Mesenchymal stem cell (in vitro differentiated cells and primary cell): ENCODE data around the gene KLK11.

Source experiments
- DNase-seq: peaks from one replicate; pipeline ENCODE4 v3.0.0-alpha.2; 2013
- H2AFZ ChIP-seq: one replicate; pipeline ENCODE4 v1.6.1; 2013; ENCODE audit warnings: low read depth, mild to moderate bottlenecking, control low read depth, inconsistent platforms, low read length, moderate library complexity
- H2AK5ac ChIP-seq: 2 replicates; pipeline ENCODE4 v1.6.1; 2013; ENCODE audit warnings: low read length, moderate library complexity, mild to moderate bottlenecking, inconsistent platforms; ENCODE audit not compliant: severe bottlenecking
- H2BK120ac ChIP-seq: one replicate; pipeline ENCODE4 v1.6.1; 2013; ENCODE audit warnings: low read depth, mild to moderate bottlenecking, inconsistent platforms, low read length, moderate library complexity
- H2BK12ac ChIP-seq, 2 experiments: one replicate each; pipeline ENCODE4 v1.6.1; 2013; ENCODE audit warnings: inconsistent platforms in 2 of 2, low read length in 2 of 2, mild to moderate bottlenecking in 2 of 2, moderate library complexity in 2 of 2, control low read depth in 1 of 2
- H2BK15ac ChIP-seq: one replicate; pipeline ENCODE4 v1.6.1; 2013; ENCODE audit warnings: mild to moderate bottlenecking, low read depth, inconsistent platforms; ENCODE audit not compliant: poor library complexity, severe bottlenecking
- H2BK5ac ChIP-seq: 2 replicates; pipeline ENCODE4 v1.6.1; 2013; ENCODE audit warnings: low read depth, mild to moderate bottlenecking, low read length, control low read depth, inconsistent platforms; ENCODE audit not compliant: poor library complexity, severe bottlenecking
- H3K14ac ChIP-seq, 2 experiments: one replicate each; pipeline ENCODE4 v1.6.1; 2013; ENCODE audit warnings: inconsistent platforms in 2 of 2, low read length in 2 of 2, control low read depth in 1 of 2, mild to moderate bottlenecking in 1 of 2, moderate library complexity in 1 of 2
- H3K18ac ChIP-seq, 2 experiments: one replicate each; pipeline ENCODE4 v1.6.1; 2013; ENCODE audit warnings: inconsistent platforms in 2 of 2, low read length in 2 of 2, control low read depth in 1 of 2, low read depth in 1 of 2, mild to moderate bottlenecking in 1 of 2
- H3K23ac ChIP-seq, 2 experiments: one replicate each; pipeline ENCODE4 v1.6.1; 2013; ENCODE audit warnings: inconsistent platforms in 2 of 2, low read length in 2 of 2, mild to moderate bottlenecking in 2 of 2, moderate library complexity in 2 of 2, control low read depth in 1 of 2
- H3K27ac ChIP-seq: 2 replicates; pipeline ENCODE4 v1.5.1; 2013; ENCODE audit warnings: mild to moderate bottlenecking, moderate library complexity, low read length, control low read depth, inconsistent platforms; ENCODE audit not compliant: poor library complexity, severe bottlenecking
- H3K27me3 ChIP-seq, 2 experiments: 2 replicates each; pipeline versions ENCODE4 v1.6.1 to v1.7.0; 2013; ENCODE audit warnings: low read length in 2 of 2, mild to moderate bottlenecking in 2 of 2, moderate library complexity in 2 of 2, control low read depth in 1 of 2, inconsistent platforms in 1 of 2; ENCODE audit not compliant: control insufficient read depth in 1 of 2, insufficient read depth in 1 of 2
- H3K36me3 ChIP-seq, 2 experiments: 2 replicates each; pipeline versions ENCODE4 v1.6.1 to v1.7.0; 2013; ENCODE audit warnings: low read length in 2 of 2, control low read depth in 1 of 2, inconsistent platforms in 1 of 2, low read depth in 1 of 2, mild to moderate bottlenecking in 1 of 2; ENCODE audit not compliant: insufficient read depth in 2 of 2, control insufficient read depth in 1 of 2
- H3K4ac ChIP-seq, 2 experiments: one replicate each; pipeline ENCODE4 v1.6.1; 2013; ENCODE audit warnings: inconsistent platforms in 2 of 2, low read length in 2 of 2, mild to moderate bottlenecking in 2 of 2, moderate library complexity in 2 of 2, control low read depth in 1 of 2, low read depth in 1 of 2
- H3K4me1 ChIP-seq: 2 replicates; pipeline ENCODE4 v1.6.1; 2013; ENCODE audit warnings: low read depth, low read length, control low read depth; ENCODE audit not compliant: control insufficient read depth, insufficient read depth
- H3K4me2 ChIP-seq: 2 replicates; pipeline ENCODE4 v1.6.1; 2013; ENCODE audit warnings: low read length, mild to moderate bottlenecking, inconsistent platforms; ENCODE audit not compliant: poor library complexity, severe bottlenecking
- H3K4me3 ChIP-seq, 2 experiments: 2 replicates each; pipeline versions ENCODE4 v1.5.1 to v1.7.0; 2013; ENCODE audit warnings: low read length in 2 of 2, mild to moderate bottlenecking in 2 of 2, control low read depth in 1 of 2, low read depth in 1 of 2; ENCODE audit not compliant: insufficient read depth in 1 of 2
- H3K79me1 ChIP-seq: replicated peaks from 2 replicates; pipeline ENCODE4 v1.6.1; 2013; ENCODE audit warnings: mild to moderate bottlenecking, control low read depth, low read length, inconsistent platforms; ENCODE audit not compliant: poor library complexity, severe bottlenecking
- H3K9ac ChIP-seq: 2 replicates; pipeline ENCODE4 v1.7.0; 2013; ENCODE audit warnings: mild to moderate bottlenecking, low read length, moderate library complexity
- H3K9me3 ChIP-seq: 2 replicates; pipeline ENCODE4 v1.7.0; 2013; ENCODE audit warnings: mild to moderate bottlenecking, low read length; ENCODE audit not compliant: control insufficient read depth
- H4K8ac ChIP-seq: one replicate; pipeline ENCODE4 v1.6.1; 2013; ENCODE audit warnings: inconsistent platforms, mild to moderate bottlenecking, low read length, moderate library complexity
- H4K91ac ChIP-seq: one replicate; pipeline ENCODE4 v1.6.1; 2013; ENCODE audit warnings: mild to moderate bottlenecking, low read length, inconsistent platforms
- WGBS: methylation state at CpG from one replicate; pipeline ENCODE4 v1.1.7; 2013; ENCODE audit warnings: mixed read lengths; 5-methylcytosine and 5-hydroxymethylcytosine counted together

Gene KLK11

GRCh38 chr19:50983625-50984292 lies 42.7 kb downstream of the KLK11 start, which contains the start of gene KLK7:
Gene KLK7, minus strand, starts transcription at chr19:50983917. Its CDS starts 1,518 bp downstream, at chr19:50982399.
- Histone ChIP-seq H4K91ac (no peak within 1 kb of the TSS), H3K14ac (no peak within 1 kb of the TSS), H4K8ac (no peak within 1 kb of the TSS), H3K79me1 (no peaks in the 10 kb centered on the region), H3K36me3 (no peaks in the 10 kb centered on the region), H2BK15ac (no peak within 1 kb of the TSS), H3K27ac (no peak within 1 kb of the TSS), H2BK12ac (no peak within 1 kb of the TSS), H3K18ac (no peak within 1 kb of the TSS), H3K4me2 (no peak within 1 kb of the TSS), H3K4ac (no peak within 1 kb of the TSS), H3K9me3 (no peaks in the 10 kb centered on the region), H3K4me1 (no peaks in the 10 kb centered on the region), H3K23ac (no peak within 1 kb of the TSS), H2BK120ac (no peak within 1 kb of the TSS), H3K27me3 (peaks cover 0 to 36% of the 10 kb centered on the region in 2 experiments), H3K4me3 (no peak within 1 kb of the TSS), H2BK5ac (no peak within 1 kb of the TSS), H3K9ac (no peak within 1 kb of the TSS), H2AFZ (no peak within 1 kb of the TSS), H2AK5ac (no peak within 1 kb of the TSS)
- no peak for DNase-seq
- WGBS, result 14% methylated on average over 28 of the region's 28 CpGs

GRCh38 chr19:50982186-50982585 lies 44.2 kb downstream of the KLK11 start:
- Histone ChIP-seq H2BK120ac (no peak overlapping the region), H3K9ac (no peak overlapping the region), H3K79me1 (no peaks in the 10 kb centered on the region), H3K27me3 (peaks cover 0 to 46% of the 10 kb centered on the region in 2 experiments), H2BK15ac (no peak overlapping the region), H3K4ac (no peak overlapping the region), H3K14ac (no peak overlapping the region), H3K36me3 (no peaks in the 10 kb centered on the region), H2AK5ac (no peak overlapping the region), H3K27ac (no peak overlapping the region), H3K9me3 (no peaks in the 10 kb centered on the region), H3K4me3 (no peak overlapping the region), H2AFZ (no peak overlapping the region), H3K23ac (no peak overlapping the region), H3K4me1 (no peaks in the 10 kb centered on the region), H4K91ac (no peak overlapping the region), H3K18ac (no peak overlapping the region), H2BK12ac (no peak overlapping the region), H4K8ac (no peak overlapping the region), H3K4me2 (no peak overlapping the region), H2BK5ac (no peak overlapping the region)
- no peak for DNase-seq
- WGBS, result 79% methylated on average over 4 of the region's 4 CpGs

- WGBS, result 61% methylated on average over 11 of the region's 11 CpGs
- H2BK15ac ChIP-seq, result no peak overlapping the region
Measured at GRCh38 chr19:50981587-50982146, 44.7 kb downstream of the KLK11 start.

GRCh38 chr19:50980208-50980607 lies 46.2 kb downstream of the KLK11 start:
- H3K9me3 ChIP-seq, result no peaks in the 10 kb centered on the region
- no peak overlapping the region for H3K9ac ChIP-seq
- no peaks in the 10 kb centered on the region for H3K79me1 ChIP-seq

More at GRCh38 chr19:50981587-50982146, 44.7 kb downstream of the KLK11 start:
- no peak overlapping the region for H3K14ac ChIP-seq
- H3K9me3 ChIP-seq, result no peaks in the 10 kb centered on the region
- no peak overlapping the region for H4K8ac ChIP-seq
- H2BK12ac ChIP-seq, result no peak overlapping the region
- no peak overlapping the region for H3K18ac ChIP-seq
- H2BK5ac ChIP-seq, result peak overlapping the region; percentile 24
- H3K36me3 ChIP-seq, result no peaks in the 10 kb centered on the region
- no peak overlapping the region for H2BK120ac ChIP-seq
- DNase-seq, result no peak
- no peak overlapping the region for H3K27ac ChIP-seq
- no peak overlapping the region for H2AK5ac ChIP-seq
- no peak overlapping the region for H3K9ac ChIP-seq
- no peak overlapping the region for H3K23ac ChIP-seq
- H2AFZ ChIP-seq, result no peak overlapping the region
- peaks cover 0 to 48% of the 10 kb centered on the region in 2 experiments for H3K27me3 ChIP-seq
- no peak overlapping the region for H3K4ac ChIP-seq
- no peak overlapping the region for H3K4me3 ChIP-seq
- no peak overlapping the region for H3K4me2 ChIP-seq
- no peaks in the 10 kb centered on the region for H3K79me1 ChIP-seq
- no peaks in the 10 kb centered on the region for H3K4me1 ChIP-seq
- no peak overlapping the region for H4K91ac ChIP-seq

More at GRCh38 chr19:50980208-50980607, 46.2 kb downstream of the KLK11 start:
- Histone ChIP-seq H3K4me2 (no peak overlapping the region), H4K8ac (no peak overlapping the region), H2BK120ac (no peak overlapping the region), H2BK12ac (no peak overlapping the region), H3K18ac (no peak overlapping the region), H3K4me1 (no peaks in the 10 kb centered on the region), H3K27me3 (peaks cover 0 to 52% of the 10 kb centered on the region in 2 experiments), H3K14ac (no peak overlapping the region), H3K23ac (no peak overlapping the region), H3K4ac (no peak overlapping the region), H2AFZ (no peak overlapping the region), H2AK5ac (no peak overlapping the region), H3K4me3 (no peak overlapping the region), H3K36me3 (no peaks in the 10 kb centered on the region), H2BK15ac (no peak overlapping the region), H3K27ac (no peak overlapping the region), H4K91ac (peak overlapping the region; percentile 39), H2BK5ac (no peak overlapping the region)
- no peak for DNase-seq
- WGBS, result 58% methylated on average over 13 of the region's 13 CpGs
